K562 (cell line): ENCODE results near the gene SNX30. TPM values are rescaled to one million over a fixed set of nuclear protein-coding genes. Genes with fewer than 3 reads are reported as not detected.

Source experiments
- ARNT ChIP-seq, 2 experiments: fragments of 450-650 bp; IDR thresholded peaks; 2 replicates each; pipeline ENCODE4 v1.6.1; 2016; ENCODE audit warnings: mild to moderate bottlenecking in 1 of 2
- BRCA1 ChIP-seq, 2 experiments: fragments of 450-650 bp in 1 of 2; sonication (generic) in 1 of 2; formaldehyde crosslinking in 1 of 2; IDR thresholded peaks; 2 replicates each; pipeline versions ENCODE4 v1.5.0 to v1.6.1; 2017 to 2020; ENCODE audit warnings: mild to moderate bottlenecking in 1 of 2, missing genetic modification reagents in 1 of 2
- C11orf30 ChIP-seq: fragments of 450-650 bp; IDR thresholded peaks from 2 replicates; pipeline ENCODE4 v1.6.1; 2016; ENCODE audit warnings: low read depth, mild to moderate bottlenecking
- CSDE1 ChIP-seq, 2 experiments: fragments of 450-650 bp; IDR thresholded peaks; 2 replicates each; pipeline ENCODE4 v1.6.1; 2016; ENCODE audit warnings: mild to moderate bottlenecking in 1 of 2
- E2F8 ChIP-seq: fragments of 450-650 bp; IDR thresholded peaks from 2 replicates; pipeline ENCODE4 v1.7.1; 2018; ENCODE audit warnings: mild to moderate bottlenecking, low read depth; ENCODE audit not compliant: partially characterized antibody
- ELF4 ChIP-seq: fragments of 450-650 bp; formaldehyde crosslinking; IDR thresholded peaks from 2 replicates; pipeline ENCODE4 v1.4.0; 2022; ENCODE audit warnings: missing genetic modification characterization
- FOSL1 ChIP-seq: fragments of 200-800 bp; sonication (Bioruptor generic); conservative IDR thresholded peaks from 2 replicates; pipeline ENCODE4 v1.6.1; 2016; ENCODE audit warnings: missing genetic modification characterization, missing compliant biosample characterization
- JUND ChIP-seq, 2 experiments: IDR thresholded peaks; 2 replicates in 1 of 2; 3 replicates in 1 of 2; pipeline ENCODE4 v1.6.1; 2011; ENCODE audit warnings: borderline replicate concordance in 2 of 2, low read depth in 2 of 2, low read length in 2 of 2, improper control_type of control experiment in 1 of 2, missing biosample characterization in 1 of 2, missing genetic modification characterization in 1 of 2, missing genetic modification reagents in 1 of 2
- KDM1A ChIP-seq, 2 experiments: fragments of 450-650 bp; IDR thresholded peaks; 2 replicates each; pipeline ENCODE4 v1.6.1; 2016; ENCODE audit warnings: mild to moderate bottlenecking in 2 of 2
- MAFK ChIP-seq: IDR thresholded peaks from 2 replicates; pipeline ENCODE4 v1.6.1; 2011; ENCODE audit warnings: low read length, improper control_type of control experiment
- MTA1 ChIP-seq: fragments of 450-650 bp; IDR thresholded peaks from 2 replicates; pipeline ENCODE4 v1.6.1; 2017; ENCODE audit warnings: borderline replicate concordance
- NBN ChIP-seq: fragments of 450-650 bp; IDR thresholded peaks from 2 replicates; pipeline ENCODE4 v1.6.1; 2016; ENCODE audit warnings: low read depth, mild to moderate bottlenecking
- NCOA4 ChIP-seq: fragments of 450-650 bp; IDR thresholded peaks from 2 replicates; pipeline ENCODE4 v1.6.1; 2018; ENCODE audit warnings: mild to moderate bottlenecking; ENCODE audit not compliant: partially characterized antibody
- NR2F6 ChIP-seq: fragments of 450-650 bp; formaldehyde crosslinking; IDR thresholded peaks from 2 replicates; pipeline ENCODE4 v1.4.0; 2020; ENCODE audit warnings: mild to moderate bottlenecking
- PHF8 ChIP-seq: fragments of 200-600 bp; sonication (generic); IDR thresholded peaks from 2 replicates; pipeline ENCODE4 v1.6.1; 2012; ENCODE audit warnings: mixed run types, mild to moderate bottlenecking, inconsistent platforms, low read length, moderate library complexity, borderline replicate concordance
- SMARCA4 ChIP-seq: fragments of 450-650 bp; IDR thresholded peaks from 2 replicates; pipeline ENCODE4 v1.6.1; 2016
- SMARCE1 ChIP-seq: fragments of 450-650 bp; IDR thresholded peaks from 2 replicates; pipeline ENCODE4 v1.7.1; 2016; ENCODE audit warnings: mild to moderate bottlenecking
- SPI1 ChIP-seq: IDR thresholded peaks from 2 replicates; pipeline ENCODE4 v1.6.1; 2011; ENCODE audit warnings: low read depth, low read length, control low read depth, borderline replicate concordance
- STAT5A ChIP-seq: IDR thresholded peaks from 2 replicates; pipeline ENCODE4 v1.6.1; 2012; ENCODE audit warnings: low read length, inconsistent platforms, borderline replicate concordance
- TAF1 ChIP-seq: IDR thresholded peaks from 2 replicates; pipeline ENCODE4 v1.6.1; 2011; ENCODE audit warnings: mild to moderate bottlenecking, low read length, moderate library complexity; ENCODE audit not compliant: insufficient read depth, control insufficient read depth, severe bottlenecking; ENCODE audit errors: extremely low read depth
- TAF9B ChIP-seq: fragments of 450-650 bp; IDR thresholded peaks from 2 replicates; pipeline ENCODE4 v1.6.1; 2018; ENCODE audit warnings: mild to moderate bottlenecking; ENCODE audit not compliant: partially characterized antibody
- TRIM24 ChIP-seq, 2 experiments: fragments of 450-650 bp; IDR thresholded peaks; 2 replicates each; pipeline ENCODE4 v1.6.1; 2016
- VEZF1 ChIP-seq: fragments of 200-800 bp; sonication (Bioruptor generic); IDR thresholded peaks from 2 replicates; pipeline ENCODE4 v1.6.1; 2017; ENCODE audit warnings: missing genetic modification characterization, missing compliant biosample characterization
- ZBTB7A ChIP-seq: IDR thresholded peaks from 2 replicates; pipeline ENCODE4 v1.6.1; 2011; ENCODE audit warnings: low read depth, mild to moderate bottlenecking, low read length, moderate library complexity, borderline replicate concordance; ENCODE audit not compliant: control insufficient read depth
- ZNF316 ChIP-seq: fragments of 450-650 bp; IDR thresholded peaks from 2 replicates; pipeline ENCODE4 v1.6.1; 2016
- polyA plus RNA-seq, 8 experiments: library from polyadenylated mRNA; depleted of rRNA in 4 of 8; stranded (reverse) in 5 of 8; unstranded in 3 of 8; fragments of >200 nt; fragmentation: Nextera tagmentation in 2 of 8; fragmentation: Illumina TruSeq in 1 of 8; extraction: Ambion mirVana in 2 of 8; extraction: Trizol in 1 of 8; gene quantifications; 2 replicates each; pipeline versions ENCODE4 v1.2.1 to v1.2.3, GENCODE V29; 2011 to 2014; ENCODE audit warnings: inconsistent platforms in 1 of 8, missing spikeins in 1 of 8
- total RNA-seq, 7 experiments: library from RNA; depleted of rRNA in 6 of 7; stranded (reverse); fragments of >200 nt in 6 of 7; fragmentation: Illumina TruSeq in 2 of 7; extraction: Trizol in 2 of 7; gene quantifications; 2 replicates each; pipeline versions ENCODE4 v1.2.1 to v1.2.3, GENCODE V29; 2011 to 2021; ENCODE audit warnings: low replicate concordance in 1 of 7
- TF ChIP-seq, protein P1 (sequence below): fragments of 250-450 bp; sonication (Bioruptor Pico); IDR thresholded peaks from 2 replicates; pipeline ENCODE4 v1.8.0; 2021; ENCODE audit warnings: moderate library complexity, mild to moderate bottlenecking, inconsistent platforms

Gene SNX30
- total and polyA plus RNA-seq, 9 of the 15 experiments (the other 6 are each of a cell fraction or from before 2014, with no cell fraction given), result 0.76 to 5.9 (median 3.3) TPM

DNA sequence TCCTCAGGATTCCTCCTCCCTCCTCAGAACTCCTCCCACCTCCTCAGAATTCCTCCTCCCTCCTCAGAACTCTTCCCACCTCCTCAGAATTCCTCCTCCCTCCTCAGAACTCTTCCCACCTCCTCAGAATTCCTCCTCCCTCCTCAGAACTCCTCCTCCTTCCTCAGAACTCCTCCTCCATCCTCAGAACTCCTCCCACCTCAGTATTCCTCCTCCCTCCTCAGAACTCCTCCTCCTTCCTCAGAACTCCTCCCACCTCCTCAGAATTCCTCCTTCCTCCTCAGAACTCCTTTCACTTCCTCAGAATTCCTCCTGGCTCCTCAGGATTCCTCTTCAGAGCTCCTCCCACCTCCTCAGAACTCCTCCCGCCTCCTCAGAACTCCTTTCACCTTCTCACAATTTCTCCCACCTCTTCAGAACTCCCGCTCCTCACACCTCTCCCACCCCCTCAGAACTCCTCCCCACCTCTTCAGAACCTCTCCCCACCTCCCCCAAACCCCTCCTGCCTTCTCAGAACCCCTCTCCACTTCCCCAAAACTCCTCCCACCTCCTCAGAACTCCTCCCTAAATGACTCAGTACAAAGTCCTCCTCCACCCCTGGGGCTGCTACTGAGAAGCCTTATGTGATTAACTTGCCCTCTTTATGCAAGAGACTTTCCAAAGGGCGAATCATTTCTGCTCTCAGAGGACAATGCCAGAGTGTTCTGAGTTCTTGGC, 116.9 kb downstream of the SNX30 start (continued):
- TF ChIP-seq VEZF1 (CRISPR knock-in tag) (peak; percentile 56), TAF9B (no peak), KDM1A (IDR thresholded peaks at IDR 0.05) (peak in 1 of 2 experiments; percentile 64; a peak in 1 of 4 replicates), NR2F6 (CRISPR knock-in tag) (no peak), ARNT (IDR thresholded peaks at IDR 0.05) (peak in 1 of 2 experiments; percentile 21; a peak in 1 of 4 replicates), FOSL1 (peak; percentile 45), SMARCA4 (peak; percentile 55), ELF4 (CRISPR knock-in tag) (no peak), CSDE1 (IDR thresholded peaks at IDR 0.05) (no peak), TRIM24 (IDR thresholded peaks at IDR 0.05) (0 out of 4 replicates have a peak, but pooled peaks of 1 of the 2 experiments have one; percentile 35), ZBTB7A (peak; percentile 75), JUND (IDR thresholded peaks at IDR 0.05; ENCODE audit: borderline replicate concordance, low read depth, low read length) (peak; percentile 74), JUND (tag; IDR thresholded peaks at IDR 0.05; ENCODE audit: borderline replicate concordance, low read depth, low read length) (peak; percentile 45; the same call in 1 of the 3 replicates), BRCA1 (IDR thresholded peaks at IDR 0.05) (no peak), BRCA1 (CRISPR knock-in tag; IDR thresholded peaks at IDR 0.05) (no peak), ZNF316 (peak; percentile 66; the same call in 1 of the 2 replicates), SMARCE1 (peak; percentile 65), SPI1 (peak; percentile 92), MTA1 (peak; percentile 37; the same call in 1 of the 2 replicates), E2F8 (peak; percentile 56), PHF8 (peak; percentile 17; the same call in 1 of the 2 replicates), MAFK (peak; percentile 2; the same call in 1 of the 2 replicates), STAT5A (0 out of 2 replicates have a peak, but pooled peaks have one; percentile 10), C11orf30 (peak; percentile 56), TAF1 (no peak), NBN (peak; percentile 57; the same call in 1 of the 2 replicates), NCOA4 (no peak)
- TF ChIP-seq, protein P1, sequence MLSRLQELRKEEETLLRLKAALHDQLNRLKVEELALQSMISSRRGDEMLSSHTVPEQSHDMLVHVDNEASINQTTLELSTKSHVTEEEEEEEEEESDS (CRISPR knock-in tag), result no peak
